Liver (tissue), 9 donors: ENCODE data around the gene ABLIM3. TPM values are rescaled to one million over a fixed set of nuclear protein-coding genes. Genes with fewer than 3 reads are reported as not detected.

Experiments used
- DNase-seq: peaks from one replicate; pipeline ENCODE4 v3.0.0-alpha.2; 2017; ENCODE audit warnings: low spot score
- H3K27ac ChIP-seq, 2 donors: one replicate each; pipeline ENCODE4 v1.7.0; 2013; ENCODE audit warnings: inconsistent platforms in 2 of 2, low read length in 2 of 2, control low read depth in 1 of 2, low read depth in 1 of 2, mild to moderate bottlenecking in 1 of 2
- H3K27me3 ChIP-seq, 4 donors: one replicate each; pipeline versions ENCODE4 v1.6.1 to v1.7.0; 2013; ENCODE audit warnings: low read length in 3 of 4, inconsistent platforms in 1 of 4, mild to moderate bottlenecking in 1 of 4, moderate library complexity in 1 of 4; ENCODE audit not compliant: control insufficient read depth in 4 of 4, insufficient read depth in 4 of 4
- H3K36me3 ChIP-seq, 4 donors: one replicate each; pipeline versions ENCODE4 v1.6.1 to v1.7.0; 2013; ENCODE audit warnings: low read length in 3 of 4, mild to moderate bottlenecking in 3 of 4, low read depth in 1 of 4, moderate library complexity in 1 of 4; ENCODE audit not compliant: control insufficient read depth in 4 of 4, insufficient read depth in 3 of 4
- H3K4me1 ChIP-seq, 4 donors: one replicate each; pipeline versions ENCODE4 v1.6.1 to v1.7.0; 2013; ENCODE audit warnings: low read length in 3 of 4, mild to moderate bottlenecking in 3 of 4, moderate library complexity in 1 of 4; ENCODE audit not compliant: control insufficient read depth in 4 of 4, insufficient read depth in 4 of 4
- H3K4me3 ChIP-seq, 3 donors: one replicate each; pipeline versions ENCODE4 v1.6.1 to v1.7.0; 2013; ENCODE audit warnings: low read length in 3 of 3, control low read depth in 1 of 3, low read depth in 1 of 3, mild to moderate bottlenecking in 1 of 3
- H3K9ac ChIP-seq, 2 donors: one replicate each; pipeline ENCODE4 v1.7.0; 2013; ENCODE audit warnings: low read length in 2 of 2, mild to moderate bottlenecking in 2 of 2, moderate library complexity in 2 of 2, control low read depth in 1 of 2, low read depth in 1 of 2
- H3K9me3 ChIP-seq, 4 donors: one replicate each; pipeline versions ENCODE4 v1.6.1 to v1.7.0; 2013; ENCODE audit warnings: low read length in 3 of 4; ENCODE audit not compliant: control insufficient read depth in 4 of 4
- ATF3 ChIP-seq: IDR thresholded peaks from 2 replicates; pipeline ENCODE4 v1.6.1; 2016; ENCODE audit warnings: antibody characterized with exemption
- CTCF ChIP-seq: fragments of 150-350 bp; IDR thresholded peaks from 2 replicates; pipeline ENCODE4 v1.5.1; 2017; ENCODE audit warnings: improper control_type of control experiment, low read depth, low read length; ENCODE audit not compliant: missing input control
- EGR1 ChIP-seq, 2 donors: IDR thresholded peaks; 2 replicates each; pipeline ENCODE4 v1.6.1; 2016 to 2018; ENCODE audit warnings: antibody characterized with exemption in 2 of 2, low read depth in 2 of 2
- FOXA1 ChIP-seq: IDR thresholded peaks from 2 replicates; pipeline ENCODE4 v1.6.1; 2016; ENCODE audit warnings: antibody characterized with exemption
- FOXA2 ChIP-seq: IDR thresholded peaks from 2 replicates; pipeline ENCODE4 v1.6.1; 2016; ENCODE audit warnings: antibody characterized with exemption
- GABPA ChIP-seq, 2 donors: IDR thresholded peaks in 1 of 2; conservative IDR thresholded peaks in 1 of 2; 2 replicates each; pipeline ENCODE4 v1.6.1; 2016; ENCODE audit warnings: antibody characterized with exemption in 2 of 2, mild to moderate bottlenecking in 1 of 2, moderate library complexity in 1 of 2
- HNF4A ChIP-seq, 2 donors: conservative IDR thresholded peaks; 2 replicates each; pipeline ENCODE4 v1.6.1; 2016; ENCODE audit warnings: antibody characterized with exemption in 2 of 2, mild to moderate bottlenecking in 2 of 2
- HNF4G ChIP-seq: IDR thresholded peaks from 2 replicates; pipeline ENCODE4 v1.6.1; 2016; ENCODE audit warnings: antibody characterized with exemption
- JUND ChIP-seq, 2 donors: IDR thresholded peaks; 2 replicates each; pipeline ENCODE4 v1.6.1; 2016; ENCODE audit warnings: antibody characterized with exemption in 2 of 2
- MAX ChIP-seq: IDR thresholded peaks from 2 replicates; pipeline ENCODE4 v1.6.1; 2016; ENCODE audit warnings: antibody characterized with exemption
- NR2F2 ChIP-seq: IDR thresholded peaks from 2 replicates; pipeline ENCODE4 v1.6.1; 2016; ENCODE audit warnings: antibody characterized with exemption
- RAD21 ChIP-seq, 2 donors: IDR thresholded peaks; 2 replicates each; pipeline ENCODE4 v1.6.1; 2016; ENCODE audit warnings: antibody characterized with exemption in 2 of 2, mild to moderate bottlenecking in 2 of 2
- REST ChIP-seq: IDR thresholded peaks from 2 replicates; pipeline ENCODE4 v1.6.1; 2016; ENCODE audit warnings: antibody characterized with exemption, mild to moderate bottlenecking
- RXRA ChIP-seq, 2 donors: IDR thresholded peaks; 2 replicates each; pipeline ENCODE4 v1.6.1; 2017 to 2018; ENCODE audit warnings: antibody characterized with exemption in 2 of 2, mild to moderate bottlenecking in 1 of 2
- SP1 ChIP-seq: IDR thresholded peaks from 2 replicates; pipeline ENCODE4 v1.6.1; 2018; ENCODE audit warnings: antibody characterized with exemption, mild to moderate bottlenecking
- TAF1 ChIP-seq: conservative IDR thresholded peaks from 2 replicates; pipeline ENCODE4 v1.6.1; 2016; ENCODE audit warnings: antibody characterized with exemption, mild to moderate bottlenecking
- YY1 ChIP-seq: IDR thresholded peaks from 2 replicates; pipeline ENCODE4 v1.6.1; 2016; ENCODE audit warnings: antibody characterized with exemption, mild to moderate bottlenecking
- ZBTB33 ChIP-seq: IDR thresholded peaks from 2 replicates; pipeline ENCODE4 v1.6.1; 2016; ENCODE audit warnings: antibody characterized with exemption
- WGBS: extraction: QIAGEN DNeasy Blood & Tissue Kit; methylation state at CpG from one replicate; pipeline ENCODE4 v1.1.7; 2013; 5-methylcytosine and 5-hydroxymethylcytosine counted together
- polyA plus RNA-seq, 2 donors: library from polyadenylated mRNA; stranded (reverse) in 1 of 2; unstranded in 1 of 2; fragments of 200-250 nt in 1 of 2; fragments of >200 nt in 1 of 2; fragmentation: Nextera tagmentation in 1 of 2; extraction: Ambion mirVana in 1 of 2; gene quantifications; one replicate each; pipeline versions ENCODE4 v1.2.1 to v1.2.3, GENCODE V29; 2013 to 2015
- total RNA-seq, 2 donors: library from RNA; depleted of rRNA; stranded (reverse); fragments of >200 nt; gene quantifications; one replicate each; pipeline ENCODE4 v1.2.3, GENCODE V29; 2014
- donor health status: healthy.
- donor health status: healthy.
- donor health status: healthy.
- donor health status: healthy.
- donor health status: healthy.

The ABLIM3 gene
- total and polyA plus RNA-seq, 4 donors, result 6.8 to 131 (median 43.1) TPM

GRCh38 chr5:149128023-149128875, 13.0 kb upstream of the ABLIM3 start:
- Histone ChIP-seq H3K27ac (no peak overlapping the region), H3K9ac (no peak overlapping the region), H3K9me3 (no peaks in the 10 kb centered on the region), H3K4me3 (no peak overlapping the region), H3K4me1 (peaks cover 0 to 19% (median 5%) of the 10 kb centered on the region in 4 donors), H3K27me3 (no peaks in the 10 kb centered on the region), H3K36me3 (no peaks in the 10 kb centered on the region)
- no peak for TF ChIP-seq RXRA (IDR thresholded peaks at IDR 0.05)
- TF ChIP-seq REST, result no peak
- TF ChIP-seq HNF4G, result no peak
- no peak for TF ChIP-seq ZBTB33
- TF ChIP-seq MAX, result no peak
- TF ChIP-seq YY1, result no peak
- TF ChIP-seq NR2F2, result no peak
- TF ChIP-seq SP1, result no peak
- no peak for TF ChIP-seq FOXA2
- TF ChIP-seq JUND (IDR thresholded peaks at IDR 0.05), result no peak
- no peak for TF ChIP-seq FOXA1
- TF ChIP-seq TAF1, result no peak
- no peak for TF ChIP-seq GABPA (IDR thresholded peaks at IDR 0.05 in 1 of 2, conservative IDR thresholded peaks at IDR 0.05 in 1 of 2)
- peak; percentile 65 for TF ChIP-seq CTCF
- no peak for TF ChIP-seq HNF4A (conservative IDR thresholded peaks at IDR 0.05)
- no peak for TF ChIP-seq EGR1 (IDR thresholded peaks at IDR 0.05; ENCODE audit: low read depth in 2 of 2)
- TF ChIP-seq RAD21 (IDR thresholded peaks at IDR 0.05), result peak; percentile 67 to 83
- no peak for TF ChIP-seq ATF3
- 54% methylated on average over 13 of the region's 13 CpGs for WGBS
- DNase-seq, result no peak
